H9 (cell line): ENCODE results near the gene CYTL1. TPM values are rescaled to one million over a fixed set of nuclear protein-coding genes. Genes with fewer than 3 reads are reported as not detected.

Experiments
- DNase-seq: peaks from one replicate; pipeline ENCODE4 v3.0.0-alpha.2; 2017
- H2AFZ ChIP-seq: one replicate; pipeline ENCODE4 v1.6.1; 2013; ENCODE audit warnings: mild to moderate bottlenecking, low read length, control low read depth, moderate library complexity
- H2AK5ac ChIP-seq: 2 replicates; pipeline ENCODE4 v1.6.1; 2013; ENCODE audit warnings: low read length, control low read depth, mixed read lengths; ENCODE audit not compliant: insufficient read length
- H2BK120ac ChIP-seq: one replicate; pipeline ENCODE4 v1.6.1; 2013; ENCODE audit warnings: low read depth, mild to moderate bottlenecking, low read length, control low read depth, inconsistent platforms; ENCODE audit not compliant: poor library complexity, severe bottlenecking
- H2BK12ac ChIP-seq: 2 replicates; pipeline ENCODE4 v1.6.1; 2013; ENCODE audit warnings: low read length, control low read depth, mixed read lengths, low read depth; ENCODE audit not compliant: insufficient read length
- H2BK15ac ChIP-seq: 2 replicates; pipeline ENCODE4 v1.6.1; 2013; ENCODE audit warnings: low read depth, low read length, control low read depth
- H2BK20ac ChIP-seq: one replicate; pipeline ENCODE4 v1.6.1; 2013; ENCODE audit warnings: low read depth, mild to moderate bottlenecking, low read length, control low read depth, inconsistent platforms; ENCODE audit not compliant: poor library complexity, severe bottlenecking
- H2BK5ac ChIP-seq: 2 replicates; pipeline ENCODE4 v1.6.1; 2013; ENCODE audit warnings: low read length, control low read depth, mixed read lengths; ENCODE audit not compliant: insufficient read length
- H3K14ac ChIP-seq: 2 replicates; pipeline ENCODE4 v1.6.1; 2013; ENCODE audit warnings: low read length, control low read depth; ENCODE audit not compliant: insufficient read depth
- H3K18ac ChIP-seq: 2 replicates; pipeline ENCODE4 v1.6.1; 2013; ENCODE audit warnings: low read depth, mild to moderate bottlenecking, mixed read lengths, low read length, control low read depth; ENCODE audit not compliant: insufficient read length
- H3K23ac ChIP-seq: 2 replicates; pipeline ENCODE4 v1.6.1; 2013; ENCODE audit warnings: low read length, control low read depth, mixed read lengths, low read depth; ENCODE audit not compliant: insufficient read length
- H3K23me2 ChIP-seq: 2 replicates; pipeline ENCODE4 v1.6.1; 2013; ENCODE audit warnings: low read depth, mild to moderate bottlenecking, mixed read lengths, low read length, control low read depth; ENCODE audit not compliant: insufficient read length, poor library complexity, severe bottlenecking
- H3K27ac ChIP-seq: 2 replicates; pipeline ENCODE4 v1.5.1; 2013; ENCODE audit warnings: low read length, control low read depth, mixed read lengths, low read depth; ENCODE audit not compliant: insufficient read length
- H3K27me3 ChIP-seq: 2 replicates; pipeline ENCODE4 v1.6.1; 2013; ENCODE audit warnings: low read length, control low read depth, inconsistent platforms; ENCODE audit not compliant: insufficient read depth
- H3K4ac ChIP-seq: 2 replicates; pipeline ENCODE4 v1.6.1; 2013; ENCODE audit warnings: low read depth, mild to moderate bottlenecking, control low read depth, inconsistent platforms, low read length, moderate library complexity
- H3K4me1 ChIP-seq: 2 replicates; pipeline ENCODE4 v1.6.1; 2013; ENCODE audit warnings: low read length, control low read depth, inconsistent platforms; ENCODE audit not compliant: insufficient read depth
- H3K4me2 ChIP-seq: 2 replicates; pipeline ENCODE4 v1.6.1; 2013; ENCODE audit warnings: low read length, control low read depth, mixed read lengths; ENCODE audit not compliant: insufficient read length, insufficient read depth
- H3K56ac ChIP-seq: 2 replicates; pipeline ENCODE4 v1.6.1; 2013; ENCODE audit warnings: low read depth, mild to moderate bottlenecking, mixed read lengths, low read length, control low read depth; ENCODE audit not compliant: insufficient read length
- H3K79me1 ChIP-seq: 2 replicates; pipeline ENCODE4 v1.6.1; 2013; ENCODE audit warnings: low read depth, mild to moderate bottlenecking, moderate library complexity, low read length, control low read depth, inconsistent platforms; ENCODE audit not compliant: insufficient read depth, poor library complexity, severe bottlenecking
- H3K79me2 ChIP-seq: 2 replicates; pipeline ENCODE4 v1.6.1; 2013; ENCODE audit warnings: low read length, control low read depth, inconsistent platforms; ENCODE audit not compliant: insufficient read depth
- H3K9ac ChIP-seq: 2 replicates; pipeline ENCODE4 v1.6.1; 2013; ENCODE audit warnings: low read length, control low read depth, mixed read lengths; ENCODE audit not compliant: insufficient read length; ENCODE audit errors: extremely low read depth
- H3K9me3 ChIP-seq: one replicate; pipeline ENCODE4 v1.6.1; 2013; ENCODE audit warnings: low read depth, low read length, inconsistent platforms; ENCODE audit not compliant: control insufficient read depth
- H3T11ph ChIP-seq: one replicate; pipeline ENCODE4 v1.6.1; 2013; ENCODE audit warnings: mild to moderate bottlenecking, low read length, control low read depth, inconsistent platforms
- H4K20me1 ChIP-seq: one replicate; pipeline ENCODE4 v1.6.1; 2013; ENCODE audit not compliant: control insufficient read depth, insufficient read length, insufficient read depth
- H4K5ac ChIP-seq: 2 replicates; pipeline ENCODE4 v1.6.1; 2013; ENCODE audit warnings: low read depth, mild to moderate bottlenecking, mixed read lengths, low read length, control low read depth; ENCODE audit not compliant: insufficient read length
- H4K8ac ChIP-seq: replicated peaks from 2 replicates; pipeline ENCODE4 v1.6.1; 2013; ENCODE audit warnings: low read length, control low read depth, mixed read lengths, low read depth; ENCODE audit not compliant: insufficient read length
- H4K91ac ChIP-seq: 2 replicates; pipeline ENCODE4 v1.6.1; 2013; ENCODE audit warnings: low read depth, mild to moderate bottlenecking, moderate library complexity, mixed read lengths, low read length, control low read depth; ENCODE audit not compliant: insufficient read length
- H3K27ac Mint-ChIP-seq, 3 experiments: 2 replicates in 2 of 3; 3 replicates in 1 of 3; pipeline ENCODE4 v1.8.0; 2020 to 2021; ENCODE audit warnings: mixed read lengths in 3 of 3, mild to moderate bottlenecking in 1 of 3, moderate library complexity in 1 of 3
- H3K27me3 Mint-ChIP-seq: 2 replicates; pipeline ENCODE4 v1.8.0; 2021; ENCODE audit warnings: low read depth, mild to moderate bottlenecking, moderate library complexity, mixed read lengths
- H3K36me3 Mint-ChIP-seq, 3 experiments: 2 replicates in 2 of 3; 3 replicates in 1 of 3; pipeline ENCODE4 v1.8.0; 2020 to 2021; ENCODE audit warnings: low read depth in 3 of 3, mixed read lengths in 3 of 3; ENCODE audit not compliant: insufficient read depth in 1 of 3
- H3K4me1 Mint-ChIP-seq, 2 experiments: 2 replicates each; pipeline ENCODE4 v1.8.0; 2020; ENCODE audit warnings: mixed read lengths in 2 of 2
- H3K4me3 Mint-ChIP-seq, 2 experiments: 2 replicates in 1 of 2; 3 replicates in 1 of 2; pipeline ENCODE4 v1.8.0; 2020 to 2021; ENCODE audit warnings: mild to moderate bottlenecking in 2 of 2, mixed read lengths in 2 of 2, moderate library complexity in 1 of 2
- H3K9me3 Mint-ChIP-seq, 2 experiments: 2 replicates in 1 of 2; 3 replicates in 1 of 2; pipeline ENCODE4 v1.8.0; 2020; ENCODE audit warnings: mild to moderate bottlenecking in 2 of 2, mixed read lengths in 2 of 2, moderate library complexity in 1 of 2
- CTCF ChIP-seq: fragments of 200-600 bp; sonication (generic); conservative IDR thresholded peaks from 3 replicates; pipeline ENCODE4 v1.8.0; 2021; ENCODE audit warnings: antibody characterized with exemption, mild to moderate bottlenecking
- WGBS: extraction: QIAGEN DNeasy Blood & Tissue Kit; methylation state at CpG from one replicate; pipeline ENCODE4 v1.1.7; 2013; ENCODE audit warnings: missing lambda C conversion rate, low lambda C conversion rate, mixed read lengths; ENCODE audit not compliant: insufficient read length; ENCODE audit errors: extremely low coverage; 5-methylcytosine and 5-hydroxymethylcytosine counted together
- total RNA-seq: library from RNA; stranded (reverse); gene quantifications from 2 replicates; pipeline ENCODE4 v1.2.1, GENCODE V29; 2021

The CYTL1 gene
- total RNA-seq, 1 experiment from 2014 or later, result 1.7 TPM

GRCh38 chr4:4994312-4995097, 24.8 kb downstream of the CYTL1 start:
- no peak for DNase-seq
- Mint-ChIP-seq H3K4me1 (peaks cover 10 to 14% of the 10 kb centered on the region in 2 experiments), H3K27ac (no peak overlapping the region), H3K9me3 (no peaks in the 10 kb centered on the region), H3K27me3 (peaks cover 40% of the 10 kb centered on the region), H3K4me3 (no peak overlapping the region), H3K36me3 (no peaks in the 10 kb centered on the region)
- TF ChIP-seq CTCF, result no peak
- Histone ChIP-seq H3K79me2 (no peaks in the 10 kb centered on the region), H3K9me3 (no peaks in the 10 kb centered on the region), H3K4ac (no peak overlapping the region), H3K14ac (no peak overlapping the region), H2BK20ac (no peak overlapping the region), H3K18ac (no peak overlapping the region), H3K23ac (no peak overlapping the region), H3K9ac (no peak overlapping the region), H3K23me2 (no peaks in the 10 kb centered on the region), H2BK15ac (no peak overlapping the region), H3K4me2 (no peak overlapping the region), H2BK5ac (no peak overlapping the region), H4K91ac (no peak overlapping the region), H2AK5ac (no peak overlapping the region), H2AFZ (no peak overlapping the region), H3K56ac (no peak overlapping the region), H3T11ph (no peak overlapping the region), H2BK12ac (no peak overlapping the region), H2BK120ac (no peak overlapping the region), H4K20me1 (no peaks in the 10 kb centered on the region), H4K8ac (no peak overlapping the region), H4K5ac (no peak overlapping the region), H3K27ac (no peak overlapping the region), H3K27me3 (no peaks in the 10 kb centered on the region), H3K4me1 (no peaks in the 10 kb centered on the region), H3K79me1 (no peaks in the 10 kb centered on the region)
- no CpG with 5 or more reads among the region's 18 CpGs for WGBS
